ENCODE data around the gene TANC1.

The TANC1 gene

DNA sequence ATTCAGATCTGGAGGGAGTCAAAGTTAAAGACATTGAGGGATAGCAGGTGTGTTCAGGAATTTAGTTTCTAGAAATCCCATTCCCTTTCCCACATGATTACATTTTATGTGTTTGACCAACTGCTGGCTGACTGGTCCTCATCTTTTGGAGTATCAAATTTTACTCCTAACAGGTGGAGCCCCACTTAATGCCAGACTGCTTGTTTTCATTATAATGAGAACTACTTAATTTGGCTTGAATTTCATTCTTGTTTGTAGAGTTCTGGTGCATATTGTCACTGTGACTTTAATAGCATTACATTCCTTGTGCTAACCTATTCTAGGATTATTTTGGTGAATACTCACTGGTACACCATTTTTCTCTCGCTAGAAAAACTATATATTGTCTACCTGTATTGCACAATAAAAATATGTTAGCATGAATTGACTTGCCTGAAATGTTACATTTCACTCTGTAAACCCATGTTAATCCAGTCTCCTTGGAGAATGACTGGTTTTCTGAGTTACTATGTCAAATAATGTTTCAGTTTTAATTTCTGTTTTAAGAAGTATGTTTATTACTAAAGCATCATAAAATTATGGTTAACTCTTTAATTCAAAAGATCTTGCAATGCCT lies 98.2 kb downstream of the TANC1 start:
- H3K27me3 Mint-ChIP-seq, result no peaks in the 10 kb centered on the region
- no peaks in the 10 kb centered on the region for H3K4me1 Mint-ChIP-seq
- no peak overlapping the region for H3K27ac Mint-ChIP-seq (ENCODE audit: low read depth)
- DNase-seq (ENCODE audit: low spot score in 2 of 2) (no peak), ATAC-seq (replicated peaks; ENCODE audit: extremely low read depth, poor library complexity, severe bottlenecking) (no peak)
- H3K9me3 Mint-ChIP-seq, result no peaks in the 10 kb centered on the region
- no peaks in the 10 kb centered on the region for H3K36me3 Mint-ChIP-seq (ENCODE audit: insufficient read depth)
- H3K4me3 Mint-ChIP-seq, result no peak overlapping the region

DNA sequence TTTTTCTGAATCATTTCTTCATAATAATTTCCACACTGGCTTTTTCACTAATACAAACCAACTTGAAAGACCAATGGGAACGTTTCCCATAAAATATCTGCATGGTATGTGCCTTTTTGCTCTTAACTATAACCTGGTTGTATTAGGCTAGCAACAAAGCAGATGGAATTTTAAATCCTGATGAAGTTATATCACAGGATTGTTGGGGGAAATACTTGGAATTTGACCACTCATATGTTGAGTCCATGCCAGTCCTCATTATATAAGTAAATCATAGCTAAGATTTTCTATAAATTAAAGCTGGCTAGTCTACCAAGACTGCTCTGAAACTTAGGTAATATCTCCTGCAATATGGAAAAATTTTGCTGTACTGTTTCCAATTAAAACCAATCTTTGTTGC lies 99.5 kb downstream of the TANC1 start:
- Mint-ChIP-seq H3K27ac (ENCODE audit: low read depth) (no peak overlapping the region), H3K4me1 (no peaks in the 10 kb centered on the region), H3K4me3 (no peak overlapping the region), H3K27me3 (no peaks in the 10 kb centered on the region), H3K9me3 (no peaks in the 10 kb centered on the region), H3K36me3 (ENCODE audit: insufficient read depth) (no peaks in the 10 kb centered on the region)
- DNase-seq (ENCODE audit: low spot score in 2 of 2), result no peak
- ATAC-seq (replicated peaks; ENCODE audit: extremely low read depth, poor library complexity, severe bottlenecking), result no peak

DNA sequence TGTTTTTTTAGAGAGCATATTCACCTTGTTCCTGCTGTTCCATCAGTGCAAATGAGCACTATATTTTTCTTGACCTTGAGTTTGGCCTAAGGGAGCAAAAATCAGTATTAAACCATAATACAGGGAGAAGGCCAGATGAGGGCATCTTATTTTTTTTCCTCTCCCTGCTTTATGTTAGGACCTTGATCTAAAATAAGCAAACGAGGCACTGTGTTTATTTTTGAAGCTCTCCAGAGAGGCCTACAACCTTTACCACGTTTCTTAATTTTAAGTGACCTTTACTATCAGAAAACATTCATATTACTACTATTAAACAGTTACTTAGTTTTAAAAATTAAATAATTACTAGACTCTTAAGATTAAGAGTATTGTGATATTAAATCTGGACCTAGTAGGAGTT lies 100.8 kb downstream of the TANC1 start:
- H3K36me3 Mint-ChIP-seq (ENCODE audit: insufficient read depth), result no peaks in the 10 kb centered on the region
- H3K4me3 Mint-ChIP-seq, result no peak overlapping the region

DNA sequence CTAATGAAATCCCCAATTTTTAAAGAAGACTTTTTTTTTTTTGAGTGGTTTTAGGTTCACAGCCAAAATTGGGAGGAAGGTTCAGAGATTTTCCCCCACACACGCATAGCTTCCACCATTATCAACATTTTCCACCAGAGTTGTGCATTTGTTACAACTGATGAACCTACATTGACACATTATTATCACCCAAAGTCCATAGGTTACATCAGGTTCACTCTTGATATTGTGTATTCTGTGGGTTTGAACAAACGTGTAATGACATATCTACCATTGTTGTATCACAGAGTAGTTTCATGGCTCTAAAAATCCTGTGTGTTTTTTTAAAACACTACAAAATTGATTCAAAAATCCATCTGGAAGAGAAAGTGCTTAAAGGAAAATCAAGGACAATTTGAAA lies 101.8 kb downstream of the TANC1 start:
- Mint-ChIP-seq H3K4me1 (no peaks in the 10 kb centered on the region), H3K27ac (ENCODE audit: low read depth) (no peak overlapping the region), H3K36me3 (ENCODE audit: insufficient read depth) (no peaks in the 10 kb centered on the region), H3K4me3 (no peak overlapping the region), H3K9me3 (no peaks in the 10 kb centered on the region), H3K27me3 (peaks cover 9% of the 10 kb centered on the region)
- no peak for DNase-seq (ENCODE audit: low spot score in 2 of 2)
- ATAC-seq (replicated peaks; ENCODE audit: extremely low read depth, poor library complexity, severe bottlenecking), result no peak

More for the DNA sequence above, 100.8 kb downstream of the TANC1 start:
- Mint-ChIP-seq H3K4me1 (no peaks in the 10 kb centered on the region), H3K27me3 (peaks cover 5% of the 10 kb centered on the region), H3K27ac (ENCODE audit: low read depth) (no peak overlapping the region), H3K9me3 (no peaks in the 10 kb centered on the region)
- DNase-seq (ENCODE audit: low spot score in 2 of 2) (no peak), ATAC-seq (replicated peaks; ENCODE audit: extremely low read depth, poor library complexity, severe bottlenecking) (no peak)

DNA sequence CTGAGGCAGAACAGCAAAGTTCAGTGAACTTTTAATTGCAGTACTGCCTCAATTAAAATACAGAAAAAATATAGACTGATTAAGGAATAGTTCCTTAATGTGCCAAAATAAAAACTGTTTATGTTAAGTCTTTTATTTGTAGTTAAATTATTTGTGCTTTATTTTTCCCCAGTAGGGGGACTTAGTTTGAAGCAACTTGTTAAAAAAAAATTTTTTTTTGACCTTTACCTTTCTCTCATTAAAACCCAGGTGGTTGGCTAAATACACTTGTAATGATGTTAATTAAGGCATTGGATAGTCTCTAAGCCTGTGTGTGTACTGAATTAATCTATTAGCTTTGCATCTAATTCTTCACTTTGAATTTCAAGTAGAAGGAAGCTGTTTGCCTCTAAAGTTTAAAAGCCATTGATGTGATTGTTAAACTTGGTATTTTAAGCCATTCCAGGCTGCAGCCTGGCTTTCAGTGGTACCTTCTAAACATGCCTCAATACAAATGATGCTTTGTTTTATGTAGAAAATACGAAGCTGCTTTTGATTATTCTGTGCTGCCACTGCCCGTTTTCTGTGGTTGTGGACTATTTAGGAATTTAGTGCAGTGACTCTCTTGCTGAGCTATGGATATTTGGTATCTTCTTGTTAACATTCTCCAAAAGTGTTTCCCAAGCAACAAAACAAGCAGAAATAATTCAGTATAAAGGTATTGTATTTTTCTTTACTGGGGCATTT lies 102.9 kb downstream of the TANC1 start:
- no peak overlapping the region for H3K4me3 Mint-ChIP-seq
- H3K27ac Mint-ChIP-seq (ENCODE audit: low read depth), result no peak overlapping the region
- DNase-seq (ENCODE audit: low spot score in 2 of 2) (no peak), ATAC-seq (replicated peaks; ENCODE audit: extremely low read depth, poor library complexity, severe bottlenecking) (no peak)
- no peaks in the 10 kb centered on the region for H3K36me3 Mint-ChIP-seq (ENCODE audit: insufficient read depth)
- H3K9me3 Mint-ChIP-seq, result no peaks in the 10 kb centered on the region
- peaks cover 9% of the 10 kb centered on the region for H3K27me3 Mint-ChIP-seq
- H3K4me1 Mint-ChIP-seq, result no peaks in the 10 kb centered on the region

DNA sequence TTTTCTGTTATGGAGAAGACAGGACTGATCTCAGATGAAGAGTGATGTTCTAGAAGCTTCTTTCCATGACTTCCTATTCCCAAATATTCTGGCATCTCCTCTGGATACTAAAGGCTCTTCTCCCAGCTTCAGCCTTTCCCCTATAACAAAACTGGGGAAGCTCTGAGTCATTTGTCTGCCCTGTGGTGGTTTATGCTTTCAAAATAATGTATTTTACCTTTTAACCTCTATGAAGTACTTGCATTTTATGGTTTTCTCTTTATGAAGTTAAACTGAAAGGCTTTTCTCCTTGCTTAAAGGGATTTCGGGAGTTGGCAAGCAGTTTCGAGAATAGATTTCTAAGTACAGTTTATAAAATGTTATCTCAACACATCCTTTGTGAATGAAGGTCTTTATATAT lies 104.4 kb downstream of the TANC1 start:
- H3K4me3 Mint-ChIP-seq, result no peak overlapping the region
- no peaks in the 10 kb centered on the region for H3K4me1 Mint-ChIP-seq
- H3K27ac Mint-ChIP-seq (ENCODE audit: low read depth), result no peak overlapping the region
- H3K36me3 Mint-ChIP-seq (ENCODE audit: insufficient read depth), result no peaks in the 10 kb centered on the region
- DNase-seq (ENCODE audit: low spot score in 2 of 2), result no peak
- H3K9me3 Mint-ChIP-seq, result no peaks in the 10 kb centered on the region
- no peak for ATAC-seq (replicated peaks; ENCODE audit: extremely low read depth, poor library complexity, severe bottlenecking)
- H3K27me3 Mint-ChIP-seq, result peaks cover 9% of the 10 kb centered on the region

DNA sequence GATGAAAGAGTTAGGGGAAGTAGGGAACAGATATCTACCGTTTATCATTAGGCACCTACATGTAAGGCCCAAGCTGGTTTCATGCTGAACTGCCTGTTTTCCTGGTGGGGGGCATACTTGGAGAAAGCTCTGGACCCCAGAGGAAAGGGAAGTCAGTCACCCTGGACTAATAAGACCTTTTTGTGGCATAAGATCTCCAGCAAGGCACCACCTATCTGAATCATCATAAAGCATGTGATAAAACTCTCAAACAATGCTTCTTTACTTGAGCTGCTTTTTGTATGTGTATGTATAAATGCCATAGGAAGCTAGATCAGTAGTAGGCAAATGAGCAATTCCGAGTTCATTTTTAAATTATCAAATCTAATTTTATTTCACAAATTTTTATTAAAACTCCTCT lies 104.8 kb downstream of the TANC1 start:
- H3K27ac Mint-ChIP-seq (ENCODE audit: low read depth), result no peak overlapping the region
- no peaks in the 10 kb centered on the region for H3K36me3 Mint-ChIP-seq (ENCODE audit: insufficient read depth)
- no peak for DNase-seq (ENCODE audit: low spot score in 2 of 2)
- ATAC-seq (replicated peaks; ENCODE audit: extremely low read depth, poor library complexity, severe bottlenecking), result no peak
- no peaks in the 10 kb centered on the region for H3K4me1 Mint-ChIP-seq
- no peaks in the 10 kb centered on the region for H3K9me3 Mint-ChIP-seq
- H3K27me3 Mint-ChIP-seq, result peaks cover 9% of the 10 kb centered on the region
- no peak overlapping the region for H3K4me3 Mint-ChIP-seq

DNA sequence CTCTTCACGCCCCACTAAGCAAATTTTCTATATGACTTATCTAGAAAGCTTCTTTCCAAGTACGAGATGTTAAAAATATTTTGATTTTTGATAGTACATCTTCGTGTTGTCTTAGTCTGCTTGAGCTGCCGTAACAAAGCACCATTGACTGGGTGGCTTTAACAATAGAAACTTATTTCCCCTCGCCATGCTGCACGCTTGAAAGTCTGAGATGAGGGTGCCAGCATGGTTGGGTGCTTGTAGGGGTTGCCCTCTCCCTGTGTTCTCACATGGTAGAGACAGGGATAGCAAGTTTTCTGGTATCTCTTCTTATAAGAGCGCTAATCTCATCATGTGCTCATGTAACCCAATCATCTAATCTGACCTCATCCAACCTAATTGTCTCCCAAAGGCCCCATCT lies 106.2 kb downstream of the TANC1 start:
- H3K9me3 Mint-ChIP-seq, result no peaks in the 10 kb centered on the region
- H3K4me1 Mint-ChIP-seq, result no peaks in the 10 kb centered on the region
- peaks cover 9% of the 10 kb centered on the region for H3K27me3 Mint-ChIP-seq

DNA sequence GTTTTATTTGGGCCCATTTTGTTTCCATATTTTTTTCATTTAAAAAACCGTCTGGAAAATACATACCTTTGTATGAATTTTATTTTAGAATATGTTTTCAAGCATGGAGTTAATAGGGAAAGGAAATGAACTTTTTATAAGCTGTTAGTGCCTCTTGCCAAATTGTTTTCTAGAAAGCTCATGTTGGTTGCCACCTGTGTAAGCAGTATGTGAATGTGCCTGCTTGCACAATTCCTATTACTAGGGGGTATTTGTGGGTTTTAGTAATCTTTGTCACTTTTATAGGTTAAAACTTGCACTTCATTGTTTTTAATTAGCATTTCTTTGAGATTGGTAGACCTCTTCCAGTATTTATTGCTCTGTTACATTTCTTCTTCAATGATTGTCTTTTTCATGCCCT lies 107.3 kb downstream of the TANC1 start:
- no peak for DNase-seq (ENCODE audit: low spot score in 2 of 2)
- H3K9me3 Mint-ChIP-seq, result no peaks in the 10 kb centered on the region
- ATAC-seq (replicated peaks; ENCODE audit: extremely low read depth, poor library complexity, severe bottlenecking), result no peak
- H3K27me3 Mint-ChIP-seq, result peaks cover 16% of the 10 kb centered on the region
- no peak overlapping the region for H3K4me3 Mint-ChIP-seq
- no peak overlapping the region for H3K27ac Mint-ChIP-seq (ENCODE audit: low read depth)
- H3K4me1 Mint-ChIP-seq, result no peaks in the 10 kb centered on the region
- no peaks in the 10 kb centered on the region for H3K36me3 Mint-ChIP-seq (ENCODE audit: insufficient read depth)

More for the DNA sequence above, 106.2 kb downstream of the TANC1 start:
- ATAC-seq (replicated peaks; ENCODE audit: extremely low read depth, poor library complexity, severe bottlenecking), result no peak
- Mint-ChIP-seq H3K4me3 (no peak overlapping the region), H3K27ac (ENCODE audit: low read depth) (no peak overlapping the region), H3K36me3 (ENCODE audit: insufficient read depth) (no peaks in the 10 kb centered on the region)
- DNase-seq (ENCODE audit: low spot score in 2 of 2), result no peak

DNA sequence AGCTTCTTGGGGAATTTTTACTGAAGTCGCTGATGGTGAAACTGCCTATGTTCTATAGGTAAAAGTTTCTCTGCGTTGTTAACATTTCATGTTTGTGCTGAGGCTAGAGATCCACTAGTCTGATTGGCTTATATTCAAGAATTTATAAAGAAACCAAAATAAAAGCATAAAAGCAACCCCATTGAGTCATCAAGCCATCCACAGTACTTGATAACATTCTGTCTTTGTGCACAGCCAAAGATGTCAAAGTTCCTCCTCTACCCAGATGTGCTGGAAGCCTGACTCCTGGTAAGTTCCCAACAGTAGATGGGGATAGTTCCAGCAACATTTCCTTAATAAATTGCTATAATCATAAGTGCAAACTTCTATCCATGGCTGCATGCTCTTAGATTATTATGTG lies 107.8 kb downstream of the TANC1 start:
- no peak for DNase-seq (ENCODE audit: low spot score in 2 of 2)
- Mint-ChIP-seq H3K4me1 (no peaks in the 10 kb centered on the region), H3K4me3 (no peak overlapping the region), H3K27me3 (peaks cover 21% of the 10 kb centered on the region), H3K36me3 (ENCODE audit: insufficient read depth) (no peaks in the 10 kb centered on the region), H3K9me3 (no peaks in the 10 kb centered on the region), H3K27ac (ENCODE audit: low read depth) (no peak overlapping the region)
- no peak for ATAC-seq (replicated peaks; ENCODE audit: extremely low read depth, poor library complexity, severe bottlenecking)

DNA sequence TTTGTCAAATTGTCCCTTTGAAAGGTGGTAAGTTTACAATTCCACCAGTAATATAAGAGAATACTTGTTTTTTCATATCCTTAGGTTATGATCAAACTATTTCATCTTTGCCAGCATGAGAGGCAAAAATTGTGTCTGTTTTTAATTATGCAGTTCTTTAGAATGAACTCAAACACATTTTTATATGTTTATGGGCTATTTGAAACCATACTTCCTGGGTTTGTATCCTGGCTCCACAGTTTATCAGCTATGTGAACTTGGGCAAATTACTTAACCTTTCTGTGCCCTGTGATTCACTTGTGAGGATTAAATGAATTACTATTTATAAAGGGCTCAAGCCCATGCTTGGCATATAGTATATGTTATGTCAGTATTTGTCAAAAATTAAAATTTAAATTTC lies 109.4 kb downstream of the TANC1 start:
- ATAC-seq (replicated peaks; ENCODE audit: extremely low read depth, poor library complexity, severe bottlenecking) (no peak), DNase-seq (ENCODE audit: low spot score in 2 of 2) (no peak)
- H3K4me3 Mint-ChIP-seq, result no peak overlapping the region
- no peaks in the 10 kb centered on the region for H3K4me1 Mint-ChIP-seq
- no peaks in the 10 kb centered on the region for H3K36me3 Mint-ChIP-seq (ENCODE audit: insufficient read depth)
- no peak overlapping the region for H3K27ac Mint-ChIP-seq (ENCODE audit: low read depth)
- H3K9me3 Mint-ChIP-seq, result no peaks in the 10 kb centered on the region
- H3K27me3 Mint-ChIP-seq, result peaks cover 29% of the 10 kb centered on the region

DNA sequence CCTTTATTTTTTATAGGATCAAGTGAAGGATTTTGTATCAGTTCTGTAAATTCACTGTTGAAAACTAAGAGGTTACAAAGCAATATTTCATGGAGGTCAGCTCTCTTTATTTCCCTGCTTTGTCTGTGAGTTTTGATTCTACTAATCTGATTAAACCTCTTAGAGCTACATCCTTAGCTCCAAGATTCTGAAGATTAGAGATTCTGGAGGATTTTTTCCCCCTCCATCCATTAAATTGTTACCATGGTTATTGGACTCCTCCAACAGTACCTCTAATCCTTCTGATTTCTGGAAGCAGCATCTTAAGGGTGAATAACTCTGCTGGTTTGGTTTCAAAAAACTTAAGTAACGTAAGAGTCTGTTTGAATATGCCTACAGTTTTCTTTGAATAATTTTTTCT lies 110.0 kb downstream of the TANC1 start:
- no peak for ATAC-seq (replicated peaks; ENCODE audit: extremely low read depth, poor library complexity, severe bottlenecking)
- DNase-seq (ENCODE audit: low spot score in 2 of 2), result no peak
- H3K27me3 Mint-ChIP-seq, result peaks cover 29% of the 10 kb centered on the region
- H3K36me3 Mint-ChIP-seq (ENCODE audit: insufficient read depth), result no peaks in the 10 kb centered on the region
- H3K27ac Mint-ChIP-seq (ENCODE audit: low read depth), result no peak overlapping the region
- H3K4me1 Mint-ChIP-seq, result no peaks in the 10 kb centered on the region
- no peak overlapping the region for H3K4me3 Mint-ChIP-seq
- no peaks in the 10 kb centered on the region for H3K9me3 Mint-ChIP-seq

DNA sequence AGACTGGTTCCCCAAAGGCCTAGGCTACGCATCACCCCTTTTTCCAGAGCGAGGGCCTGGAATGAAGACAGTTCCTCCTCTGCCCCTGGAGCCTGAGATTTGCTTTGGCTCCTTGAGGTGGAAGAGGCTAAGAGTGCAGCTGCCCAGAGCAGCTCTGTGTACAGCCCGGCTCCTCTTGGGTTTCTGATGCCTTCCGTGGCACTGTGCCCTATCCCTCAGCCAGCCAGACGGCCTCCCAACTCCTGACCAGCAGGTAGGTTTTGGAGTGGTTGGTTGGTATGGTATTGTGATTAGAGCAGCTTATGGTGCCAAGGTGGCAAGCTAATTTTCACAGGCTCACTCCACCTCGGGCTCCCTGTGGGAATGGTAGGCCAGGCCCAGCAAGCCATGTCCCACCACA lies 112.2 kb downstream of the TANC1 start:
- H3K9me3 Mint-ChIP-seq, result no peaks in the 10 kb centered on the region
- no peak overlapping the region for H3K4me3 Mint-ChIP-seq
- ATAC-seq (replicated peaks; ENCODE audit: extremely low read depth, poor library complexity, severe bottlenecking), result no peak
- H3K36me3 Mint-ChIP-seq (ENCODE audit: insufficient read depth), result no peaks in the 10 kb centered on the region
- H3K27ac Mint-ChIP-seq (ENCODE audit: low read depth), result no peak overlapping the region
- DNase-seq (ENCODE audit: low spot score in 2 of 2), result no peak
- no peaks in the 10 kb centered on the region for H3K4me1 Mint-ChIP-seq
- peaks cover 20% of the 10 kb centered on the region for H3K27me3 Mint-ChIP-seq
